Measurements from ENCODE around the gene NKX1-1. TPM values are rescaled to one million over a fixed set of nuclear protein-coding genes. Genes with fewer than 3 reads are reported as not detected.

The NKX1-1 gene
- total RNA-seq (ENCODE audit: low replicate concordance) = not detected in 2 replicates
- long read RNA-seq = 0 reads

DNA sequence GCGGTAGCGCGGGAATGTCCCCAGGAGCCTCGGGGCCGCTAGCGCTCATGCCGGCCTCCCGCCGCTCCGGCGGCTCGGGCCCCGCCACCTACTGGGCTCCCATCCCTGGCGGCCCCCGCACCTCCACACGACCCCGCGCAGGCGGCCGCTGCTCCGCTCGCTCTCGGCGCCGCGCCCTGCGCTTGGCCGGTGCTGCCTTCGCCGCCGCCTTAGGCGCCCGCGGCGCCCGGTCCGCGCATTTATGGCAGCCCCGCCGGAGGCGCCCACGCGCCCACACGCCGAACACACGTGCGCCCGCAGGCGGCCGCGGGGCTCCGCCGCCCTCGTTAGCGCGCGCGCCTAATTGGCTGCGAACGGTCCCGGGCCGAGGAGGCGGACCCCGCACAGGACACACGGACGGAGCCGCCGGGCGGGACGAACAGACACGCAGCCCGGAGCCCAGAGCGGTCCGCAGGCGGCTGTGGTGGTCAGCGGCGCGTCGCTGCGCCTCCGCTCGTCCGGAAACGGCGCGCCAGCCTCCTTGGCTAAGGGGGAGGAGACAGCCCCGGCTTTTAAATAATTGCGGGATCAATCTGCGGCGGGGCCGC lies at the start of gene NKX1-1:
NKX1-1 (minus strand) TSS at position 49 of the 587 bp plus-strand sequence; CDS start at position 49, 0 bp downstream.
- H3K4me3 Mint-ChIP-seq = no peak within 1 kb of the TSS

DNA sequence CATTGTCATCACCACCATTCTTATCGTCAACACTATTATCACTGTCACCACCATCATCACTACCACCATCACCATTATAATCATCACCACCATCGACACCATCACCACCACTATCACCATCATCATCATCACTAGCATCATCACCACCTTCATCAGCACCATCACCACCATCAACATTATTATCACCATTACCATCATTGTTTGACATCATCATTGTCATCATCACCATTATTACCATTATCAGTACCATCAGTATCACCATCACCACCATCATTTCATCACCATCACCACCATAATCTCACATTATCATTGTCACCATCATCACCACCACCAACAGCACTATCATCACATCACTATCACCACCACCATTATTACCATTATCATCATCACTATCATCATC lies 47.5 kb upstream of the NKX1-1 start:
- DNase-seq (ENCODE audit: extremely low spot score, unreplicated experiment) = no peak
- H3K9me3 Mint-ChIP-seq = peaks cover 23% of the 10 kb centered on the region
- H3K27me3 Mint-ChIP-seq = peaks cover 41% of the 10 kb centered on the region
- H3K4me1 Mint-ChIP-seq (ENCODE audit: unreplicated experiment) = no peaks in the 10 kb centered on the region
- H3K27ac Mint-ChIP-seq = no peak overlapping the region
- TF ChIP-seq, protein P1, sequence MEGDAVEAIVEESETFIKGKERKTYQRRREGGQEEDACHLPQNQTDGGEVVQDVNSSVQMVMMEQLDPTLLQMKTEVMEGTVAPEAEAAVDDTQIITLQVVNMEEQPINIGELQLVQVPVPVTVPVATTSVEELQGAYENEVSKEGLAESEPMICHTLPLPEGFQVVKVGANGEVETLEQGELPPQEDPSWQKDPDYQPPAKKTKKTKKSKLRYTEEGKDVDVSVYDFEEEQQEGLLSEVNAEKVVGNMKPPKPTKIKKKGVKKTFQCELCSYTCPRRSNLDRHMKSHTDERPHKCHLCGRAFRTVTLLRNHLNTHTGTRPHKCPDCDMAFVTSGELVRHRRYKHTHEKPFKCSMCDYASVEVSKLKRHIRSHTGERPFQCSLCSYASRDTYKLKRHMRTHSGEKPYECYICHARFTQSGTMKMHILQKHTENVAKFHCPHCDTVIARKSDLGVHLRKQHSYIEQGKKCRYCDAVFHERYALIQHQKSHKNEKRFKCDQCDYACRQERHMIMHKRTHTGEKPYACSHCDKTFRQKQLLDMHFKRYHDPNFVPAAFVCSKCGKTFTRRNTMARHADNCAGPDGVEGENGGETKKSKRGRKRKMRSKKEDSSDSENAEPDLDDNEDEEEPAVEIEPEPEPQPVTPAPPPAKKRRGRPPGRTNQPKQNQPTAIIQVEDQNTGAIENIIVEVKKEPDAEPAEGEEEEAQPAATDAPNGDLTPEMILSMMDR (conservative IDR thresholded peaks at IDR 0.05) = no peak
- H3K4me3 Mint-ChIP-seq = no peak overlapping the region
- no peaks in the 10 kb centered on the region for H3K36me3 Mint-ChIP-seq

More for the DNA sequence above, at the start of gene NKX1-1:
- H3K27me3 Mint-ChIP-seq = peaks cover 58% of the 10 kb centered on the region
- TF ChIP-seq, protein P1 (conservative IDR thresholded peaks at IDR 0.05) = no peak
- no peak for DNase-seq (ENCODE audit: extremely low spot score, unreplicated experiment)
- H3K27ac Mint-ChIP-seq = no peak within 1 kb of the TSS
- H3K36me3 Mint-ChIP-seq = no peaks in the 10 kb centered on the region
- H3K4me1 Mint-ChIP-seq (ENCODE audit: unreplicated experiment) = no peaks in the 10 kb centered on the region
- H3K9me3 Mint-ChIP-seq = no peaks in the 10 kb centered on the region

DNA sequence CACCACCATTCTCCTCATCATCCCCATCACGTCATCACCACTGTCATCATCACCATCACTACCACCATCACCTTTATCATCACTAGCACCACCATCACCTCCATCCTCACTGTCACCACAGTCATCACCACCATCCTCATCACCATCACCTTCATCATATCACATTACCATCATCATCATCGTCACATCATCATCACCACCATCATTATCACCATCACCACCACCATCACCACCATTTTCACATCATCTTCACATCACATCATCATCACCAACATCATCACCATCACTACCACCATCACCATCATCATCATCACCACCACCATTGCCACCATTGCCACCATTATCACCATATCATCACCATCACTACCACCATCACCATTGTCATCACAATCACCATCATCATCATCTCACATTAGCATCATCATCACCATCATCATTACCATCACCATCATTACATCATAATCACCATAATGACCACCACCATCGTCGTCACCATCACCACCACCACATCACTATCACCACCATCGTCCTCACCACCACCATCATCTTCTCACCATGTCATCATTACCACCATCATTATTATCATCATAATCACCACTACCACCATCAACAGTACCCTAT lies 46.3 kb upstream of the NKX1-1 start:
- Mint-ChIP-seq H3K4me3 (no peak overlapping the region), H3K36me3 (no peaks in the 10 kb centered on the region), H3K27ac (no peak overlapping the region), H3K9me3 (peaks cover 23% of the 10 kb centered on the region), H3K4me1 (ENCODE audit: unreplicated experiment) (no peaks in the 10 kb centered on the region), H3K27me3 (peaks cover 29% of the 10 kb centered on the region)
- TF ChIP-seq, protein P1 (conservative IDR thresholded peaks at IDR 0.05) = no peak
- DNase-seq (ENCODE audit: extremely low spot score, unreplicated experiment) = no peak

DNA sequence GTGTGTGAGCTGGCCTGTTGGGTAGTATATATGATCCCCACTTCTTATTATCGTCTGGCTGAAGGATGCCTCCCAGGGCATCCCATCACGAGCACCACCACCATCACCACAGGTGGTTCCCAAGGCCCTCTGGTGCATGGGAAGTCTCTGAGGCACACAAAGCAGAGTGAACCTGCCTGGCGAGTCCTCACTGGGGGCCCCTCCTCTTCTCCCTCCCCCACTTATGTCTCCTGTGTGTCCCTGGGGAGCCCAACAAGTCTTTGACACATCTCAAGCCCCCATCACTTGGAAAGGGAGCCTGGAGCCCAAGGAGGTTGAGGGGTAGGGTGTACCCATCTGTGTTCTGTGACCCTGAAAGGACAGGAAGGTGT lies 45.5 kb upstream of the NKX1-1 start:
- no peak for DNase-seq (ENCODE audit: extremely low spot score, unreplicated experiment)
- TF ChIP-seq, protein P1 (conservative IDR thresholded peaks at IDR 0.05) = no peak
- no peak overlapping the region for H3K4me3 Mint-ChIP-seq

DNA sequence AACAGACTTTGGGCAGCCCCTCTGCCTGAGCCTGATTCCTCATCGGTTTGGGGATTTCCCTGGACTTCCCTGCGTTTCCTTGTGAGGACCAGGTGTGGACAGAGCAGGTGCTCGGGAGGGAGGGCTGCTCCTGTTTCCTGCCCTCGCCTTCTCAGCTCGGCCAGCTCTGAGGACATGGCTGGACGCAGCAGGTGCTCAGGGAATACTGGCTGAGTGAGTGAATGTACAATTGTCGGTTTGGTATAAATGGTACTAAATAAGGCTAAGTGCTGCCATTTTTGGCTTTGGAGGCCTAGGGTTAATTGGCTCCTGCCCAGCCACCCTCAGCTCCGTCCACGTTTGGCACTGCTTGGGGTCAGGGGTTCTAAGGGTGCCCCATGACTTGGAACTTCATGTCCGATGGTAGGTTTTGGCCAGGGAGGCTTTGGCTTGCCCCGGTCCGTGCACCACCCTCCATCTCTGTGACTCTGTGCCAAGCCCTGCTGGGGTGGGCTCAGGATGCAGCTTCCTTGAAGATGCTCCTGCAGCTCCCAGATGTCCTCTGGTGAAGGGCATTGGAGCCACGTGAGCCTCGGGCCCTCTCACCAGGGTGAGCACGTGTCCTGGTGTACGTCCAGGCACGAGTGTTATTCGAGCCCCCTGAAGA lies 45.0 kb upstream of the NKX1-1 start:
- Mint-ChIP-seq H3K27ac (no peak overlapping the region), H3K4me3 (no peak overlapping the region), H3K9me3 (peaks cover 19% of the 10 kb centered on the region), H3K4me1 (ENCODE audit: unreplicated experiment) (no peaks in the 10 kb centered on the region), H3K27me3 (peaks cover 22% of the 10 kb centered on the region), H3K36me3 (no peaks in the 10 kb centered on the region)
- no peak for DNase-seq (ENCODE audit: extremely low spot score, unreplicated experiment)
- TF ChIP-seq, protein P1 (conservative IDR thresholded peaks at IDR 0.05) = no peak

More for the DNA sequence above, 45.5 kb upstream of the NKX1-1 start:
- peaks cover 24% of the 10 kb centered on the region for H3K27me3 Mint-ChIP-seq
- H3K27ac Mint-ChIP-seq = no peak overlapping the region
- no peaks in the 10 kb centered on the region for H3K36me3 Mint-ChIP-seq
- H3K4me1 Mint-ChIP-seq (ENCODE audit: unreplicated experiment) = no peaks in the 10 kb centered on the region
- H3K9me3 Mint-ChIP-seq = peaks cover 20% of the 10 kb centered on the region
